ENCODE data around the gene SPI1. TPM values are rescaled to one million over a fixed set of nuclear protein-coding genes. Genes with fewer than 3 reads are reported as not detected.
A peak's percentile ranks its signal among the peaks of the same experiment; 100 is the strongest.

SPI1 gene
- total RNA-seq, 1 experiment from 2014 or later, result 0.31 TPM

DNA sequence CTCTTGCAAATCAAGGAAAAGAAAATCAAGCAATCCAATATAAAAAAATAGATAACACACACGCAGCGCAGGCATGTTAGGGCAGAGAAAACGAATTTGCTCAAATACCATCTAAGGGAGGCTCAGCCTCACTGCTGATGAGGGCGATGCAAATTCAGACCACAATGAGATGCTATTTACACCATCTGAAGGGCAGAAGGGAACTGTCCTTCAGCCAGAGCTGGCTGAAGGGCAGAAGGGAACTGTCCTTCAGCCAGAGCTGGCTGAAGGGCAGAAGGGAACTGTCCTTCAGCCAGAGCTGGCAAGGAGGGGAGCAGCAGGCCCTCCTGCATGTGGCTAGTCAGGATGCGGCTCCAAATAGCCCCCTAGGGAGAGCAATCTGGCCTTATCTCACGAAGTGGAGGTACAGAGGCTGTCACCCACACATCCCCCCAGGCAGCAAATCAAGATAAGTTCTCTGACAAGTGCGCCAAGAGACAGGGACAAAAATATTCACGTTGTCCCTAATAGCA, 22.5 kb upstream of the SPI1 start:
- ChIA-PET POLR2A (interaction anchor here (0.6 to 0.7 kb wide), 2 partner anchors 14 to 38 kb away, joined by 6 to 8 read pairs; no protein-coding TSS in a partner anchor), CTCF (interaction anchor here (0.6 kb wide), 1 partner anchor 16 kb away, joined by 8 read pairs; no protein-coding TSS in a partner anchor)
- H3K9me3 ChIP-seq (ENCODE audit: control insufficient read depth, insufficient read depth, low read depth, low read length), result no peaks in the 10 kb centered on the region
- H3K36me3 ChIP-seq (ENCODE audit: control insufficient read depth, insufficient read depth, low read length), result no peaks in the 10 kb centered on the region
- H3K27me3 ChIP-seq (ENCODE audit: control insufficient read depth, insufficient read depth, low read length), result no peaks in the 10 kb centered on the region
- peaks cover 5% of the 10 kb centered on the region for H3K4me1 ChIP-seq (ENCODE audit: control insufficient read depth, insufficient read depth, low read length)
- H3K4me3 ChIP-seq (ENCODE audit: low read depth in 2 of 2, low read length in 2 of 2), result no peak overlapping the region
- ATAC-seq, result peak; percentile 43; the same call in 1 of the 2 replicates
- DNase-seq (ENCODE audit: low read depth, low spot score), result no peak
- no TSS peak for BruUV-seq (replicated peaks)
- H3K27ac ChIP-seq (ENCODE audit: low read length), result no peak overlapping the region
- in situ Hi-C loops (cut with HindIII; ENCODE audit: low pct_unique_long_range_greater_than_20kb, low sequenced_read_pairs), result no loop called here
- TF ChIP-seq SIN3A (IDR thresholded peaks at IDR 0.05; ENCODE audit: borderline replicate concordance, insufficient read depth, low read depth, low read length), result no peak
- no peak for TF ChIP-seq TCF7L2 (IDR thresholded peaks at IDR 0.05; ENCODE audit: low read depth, low read length)
- TF ChIP-seq, protein P1, sequence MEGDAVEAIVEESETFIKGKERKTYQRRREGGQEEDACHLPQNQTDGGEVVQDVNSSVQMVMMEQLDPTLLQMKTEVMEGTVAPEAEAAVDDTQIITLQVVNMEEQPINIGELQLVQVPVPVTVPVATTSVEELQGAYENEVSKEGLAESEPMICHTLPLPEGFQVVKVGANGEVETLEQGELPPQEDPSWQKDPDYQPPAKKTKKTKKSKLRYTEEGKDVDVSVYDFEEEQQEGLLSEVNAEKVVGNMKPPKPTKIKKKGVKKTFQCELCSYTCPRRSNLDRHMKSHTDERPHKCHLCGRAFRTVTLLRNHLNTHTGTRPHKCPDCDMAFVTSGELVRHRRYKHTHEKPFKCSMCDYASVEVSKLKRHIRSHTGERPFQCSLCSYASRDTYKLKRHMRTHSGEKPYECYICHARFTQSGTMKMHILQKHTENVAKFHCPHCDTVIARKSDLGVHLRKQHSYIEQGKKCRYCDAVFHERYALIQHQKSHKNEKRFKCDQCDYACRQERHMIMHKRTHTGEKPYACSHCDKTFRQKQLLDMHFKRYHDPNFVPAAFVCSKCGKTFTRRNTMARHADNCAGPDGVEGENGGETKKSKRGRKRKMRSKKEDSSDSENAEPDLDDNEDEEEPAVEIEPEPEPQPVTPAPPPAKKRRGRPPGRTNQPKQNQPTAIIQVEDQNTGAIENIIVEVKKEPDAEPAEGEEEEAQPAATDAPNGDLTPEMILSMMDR (IDR thresholded peaks at IDR 0.05), result no peak
- no peak for TF ChIP-seq POLR2AphosphoS5 (IDR thresholded peaks at IDR 0.05; ENCODE audit: low read depth, low read length)
- TF ChIP-seq, protein P2, sequence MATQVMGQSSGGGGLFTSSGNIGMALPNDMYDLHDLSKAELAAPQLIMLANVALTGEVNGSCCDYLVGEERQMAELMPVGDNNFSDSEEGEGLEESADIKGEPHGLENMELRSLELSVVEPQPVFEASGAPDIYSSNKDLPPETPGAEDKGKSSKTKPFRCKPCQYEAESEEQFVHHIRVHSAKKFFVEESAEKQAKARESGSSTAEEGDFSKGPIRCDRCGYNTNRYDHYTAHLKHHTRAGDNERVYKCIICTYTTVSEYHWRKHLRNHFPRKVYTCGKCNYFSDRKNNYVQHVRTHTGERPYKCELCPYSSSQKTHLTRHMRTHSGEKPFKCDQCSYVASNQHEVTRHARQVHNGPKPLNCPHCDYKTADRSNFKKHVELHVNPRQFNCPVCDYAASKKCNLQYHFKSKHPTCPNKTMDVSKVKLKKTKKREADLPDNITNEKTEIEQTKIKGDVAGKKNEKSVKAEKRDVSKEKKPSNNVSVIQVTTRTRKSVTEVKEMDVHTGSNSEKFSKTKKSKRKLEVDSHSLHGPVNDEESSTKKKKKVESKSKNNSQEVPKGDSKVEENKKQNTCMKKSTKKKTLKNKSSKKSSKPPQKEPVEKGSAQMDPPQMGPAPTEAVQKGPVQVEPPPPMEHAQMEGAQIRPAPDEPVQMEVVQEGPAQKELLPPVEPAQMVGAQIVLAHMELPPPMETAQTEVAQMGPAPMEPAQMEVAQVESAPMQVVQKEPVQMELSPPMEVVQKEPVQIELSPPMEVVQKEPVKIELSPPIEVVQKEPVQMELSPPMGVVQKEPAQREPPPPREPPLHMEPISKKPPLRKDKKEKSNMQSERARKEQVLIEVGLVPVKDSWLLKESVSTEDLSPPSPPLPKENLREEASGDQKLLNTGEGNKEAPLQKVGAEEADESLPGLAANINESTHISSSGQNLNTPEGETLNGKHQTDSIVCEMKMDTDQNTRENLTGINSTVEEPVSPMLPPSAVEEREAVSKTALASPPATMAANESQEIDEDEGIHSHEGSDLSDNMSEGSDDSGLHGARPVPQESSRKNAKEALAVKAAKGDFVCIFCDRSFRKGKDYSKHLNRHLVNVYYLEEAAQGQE (IDR thresholded peaks at IDR 0.05; ENCODE audit: insufficient read depth in 1 of 2, low read depth in 2 of 2, low read length in 1 of 2), result no peak
- intact Hi-C loops (cut with micrococcal nuclease; ENCODE audit: unreplicated experiment), result no loop called here

DNA sequence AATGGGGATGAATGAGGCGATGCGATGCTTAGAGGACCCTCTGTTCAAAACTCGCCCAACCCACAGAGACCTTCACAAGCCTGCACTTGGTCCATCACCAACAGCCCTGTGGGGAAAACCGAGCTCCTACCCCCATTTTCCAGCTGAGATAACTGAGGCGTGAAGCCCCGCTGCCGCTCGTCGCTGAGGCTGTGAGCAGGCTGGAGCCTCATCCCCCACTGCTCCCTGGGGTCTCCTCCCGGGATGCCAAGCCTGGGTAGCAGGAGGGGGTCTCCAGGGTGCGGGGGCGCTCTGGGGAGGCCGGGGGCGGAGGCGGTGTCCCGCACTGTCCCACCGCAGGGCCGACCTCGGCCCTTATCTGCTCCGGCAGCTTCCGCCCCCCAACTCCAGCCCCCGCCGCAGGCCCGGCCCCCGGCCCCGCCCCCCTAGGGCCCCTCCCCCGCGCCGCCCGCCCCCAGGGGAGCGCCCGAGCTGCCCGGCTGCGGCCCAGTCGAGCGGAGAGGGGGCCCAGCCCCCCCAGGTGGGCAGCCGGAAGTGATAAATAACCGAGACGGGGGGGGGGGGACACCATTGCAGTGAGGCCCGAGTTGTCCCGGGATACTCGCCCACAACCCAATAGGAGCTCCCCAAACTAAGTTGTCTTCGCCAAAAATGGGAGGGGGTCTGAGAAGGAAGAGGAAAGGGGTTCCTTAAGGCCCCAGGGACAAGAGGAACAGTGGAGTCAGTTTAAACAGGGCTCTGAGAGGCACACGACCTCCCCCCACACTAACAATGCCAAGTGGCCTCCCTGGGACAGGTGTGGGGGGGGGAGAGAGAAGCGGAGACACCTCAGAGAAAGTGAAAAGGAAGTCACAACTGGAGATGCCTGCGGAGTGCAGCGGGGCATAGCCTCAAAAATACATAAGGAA, 21.8 kb upstream of the SPI1 start:
- peak; percentile 46; the same call in 1 of the 2 replicates for ATAC-seq
- Histone ChIP-seq H3K27me3 (ENCODE audit: control insufficient read depth, insufficient read depth, low read length) (no peaks in the 10 kb centered on the region), H3K27ac (ENCODE audit: low read length) (no peak overlapping the region), H3K36me3 (ENCODE audit: control insufficient read depth, insufficient read depth, low read length) (no peaks in the 10 kb centered on the region), H3K9me3 (ENCODE audit: control insufficient read depth, insufficient read depth, low read depth, low read length) (no peaks in the 10 kb centered on the region), H3K4me3 (ENCODE audit: low read depth in 2 of 2, low read length in 2 of 2) (peak overlapping the region; percentile 31 to 48), H3K4me1 (ENCODE audit: control insufficient read depth, insufficient read depth, low read length) (peaks cover 5% of the 10 kb centered on the region)
- BruUV-seq (replicated peaks), result no TSS peak
- intact Hi-C loops (cut with micrococcal nuclease; ENCODE audit: unreplicated experiment), result no loop called here
- ChIA-PET POLR2A (interaction anchor here (0.6 to 0.7 kb wide), 2 partner anchors 15 to 38 kb away, joined by 6 to 8 read pairs; no protein-coding TSS in a partner anchor), CTCF (interaction anchor here (0.6 kb wide), 1 partner anchor 17 kb away, joined by 8 read pairs; no protein-coding TSS in a partner anchor)
- in situ Hi-C loops (cut with HindIII; ENCODE audit: low pct_unique_long_range_greater_than_20kb, low sequenced_read_pairs), result no loop called here
- DNase-seq (ENCODE audit: low read depth, low spot score), result no peak
- TF ChIP-seq SIN3A (IDR thresholded peaks at IDR 0.05; ENCODE audit: borderline replicate concordance, insufficient read depth, low read depth, low read length) (no peak), POLR2AphosphoS5 (IDR thresholded peaks at IDR 0.05; ENCODE audit: low read depth, low read length) (no peak), TCF7L2 (IDR thresholded peaks at IDR 0.05; ENCODE audit: low read depth, low read length) (no peak)
- TF ChIP-seq, protein P2 (IDR thresholded peaks at IDR 0.05; ENCODE audit: insufficient read depth in 1 of 2, low read depth in 2 of 2, low read length in 1 of 2), result no peak
- TF ChIP-seq, protein P1 (IDR thresholded peaks at IDR 0.05), result no peak
